Spleen (tissue), 7 donors: ENCODE measurements around the gene ZNF536.

Experiments
- CTCF ChIP-seq, 11 experiments: fragments of 200-600 bp in 7 of 11; fragments of 450-650 bp in 4 of 11; sonication (generic) in 4 of 11; IDR thresholded peaks in 8 of 11; conservative IDR thresholded peaks in 3 of 11; 1 replicate in 7 of 11; 2 replicates in 4 of 11; pipeline versions ENCODE4 v1.4.0 to v1.8.0; 2016 to 2021; ENCODE audit warnings: antibody characterized with exemption in 11 of 11, inconsistent platforms in 4 of 11, mild to moderate bottlenecking in 1 of 11
- POLR2AphosphoS5 ChIP-seq, 3 donors: sonication (generic); formaldehyde crosslinking; IDR thresholded peaks; one replicate each; pipeline ENCODE4 v1.5.1; 2017; ENCODE audit warnings: antibody characterized with exemption in 3 of 3
- donor health status: DM: no; HTN: no; CAD: no; lungs with moderate emphysema.
- donor health status: DM: no; HTN: no; CAD: no.
- donor health status: DM: no; HTN: no; CAD: no.

- no peak for TF ChIP-seq CTCF (IDR thresholded peaks at IDR 0.05 in 8 of 11, conservative IDR thresholded peaks at IDR 0.05 in 3 of 11)
- TF ChIP-seq POLR2AphosphoS5 (IDR thresholded peaks at IDR 0.05) = no peak
Measured at GRCh38 chr19:30580673-30581072, 208.5 kb downstream of the ZNF536 start.
